OCI-LY1 (cell line): ENCODE measurements around the gene MLF2.

ENCODE experiments used
- CTCF ChIP-seq: fragments of 200-600 bp; sonication (generic), shearing (Covaris generic); IDR thresholded peaks from 2 replicates; pipeline ENCODE4 v1.5.1; 2017; ENCODE audit warnings: mild to moderate bottlenecking, antibody characterized with exemption, low read length, moderate library complexity, mixed read lengths
- EZH2 ChIP-seq: fragments of 200-600 bp; sonication (generic), shearing (Covaris generic); IDR thresholded peaks from 2 replicates; pipeline ENCODE4 v1.8.0; 2017; ENCODE audit warnings: borderline replicate concordance, mixed run types, mild to moderate bottlenecking, antibody characterized with exemption, low read length, moderate library complexity, mixed read lengths

DNA sequence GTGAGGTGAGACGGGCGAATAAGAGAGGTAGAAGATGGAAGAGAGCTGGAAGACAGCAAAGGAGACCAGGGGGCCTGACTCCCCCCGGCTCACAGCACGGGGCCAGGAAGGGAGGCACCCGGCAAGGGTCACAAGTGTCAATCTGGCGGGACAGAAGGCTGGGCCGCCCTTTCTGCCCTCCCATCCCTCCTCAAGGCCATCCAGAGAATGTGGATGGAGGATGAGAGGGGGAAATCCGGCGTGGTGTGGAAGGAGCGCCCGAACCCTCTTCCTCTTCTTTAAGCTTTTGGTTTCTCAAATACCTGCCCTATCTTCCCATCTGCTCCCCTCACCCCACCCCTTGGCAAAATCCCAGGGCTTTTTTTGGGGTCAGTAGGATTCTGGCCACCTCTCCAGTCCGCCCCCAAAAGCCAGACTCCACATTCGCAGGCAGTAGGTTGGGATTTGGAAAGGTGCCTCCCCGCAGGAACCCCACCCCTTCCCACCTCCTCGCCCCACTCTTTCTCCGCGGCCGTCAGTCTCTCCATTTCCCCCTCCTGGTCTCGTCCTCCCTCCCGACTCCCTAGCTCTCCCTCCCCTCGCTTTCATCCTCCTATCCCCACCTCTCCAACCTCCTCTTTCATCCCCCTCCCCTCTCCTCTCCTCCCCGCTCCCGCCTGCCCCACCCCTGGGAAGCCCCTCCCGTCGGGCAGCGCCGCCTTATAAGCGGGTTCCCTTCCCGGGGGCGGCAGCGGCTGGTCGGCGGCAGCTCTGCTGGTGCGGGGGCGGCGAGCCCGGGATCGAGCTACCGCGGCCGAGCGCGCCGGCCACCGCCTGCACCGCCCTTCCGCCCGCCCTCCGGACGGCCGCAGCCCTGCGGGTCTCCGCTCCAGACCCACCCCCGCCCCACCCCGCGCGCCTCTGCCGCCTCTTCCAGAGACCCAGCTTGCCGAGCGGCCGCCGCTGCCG lies 13.0 kb upstream of the MLF2 start, which contains the start of gene PTMS:
- TF ChIP-seq EZH2 (no peak), CTCF (no peak)
